Renal cortical epithelial cell (primary cell): ENCODE results near the gene RRM2. TPM values are rescaled to one million over a fixed set of nuclear protein-coding genes. Genes with fewer than 3 reads are reported as not detected.

Experiments used
- DNase-seq: peaks from one replicate; pipeline ENCODE4 v3.0.0-alpha.2; 2011; ENCODE audit warnings: low read depth
- total RNA-seq: library from RNA; depleted of rRNA; stranded (reverse); fragments of >200 nt; gene quantifications from 2 replicates; pipeline ENCODE4 v1.2.3, GENCODE V29; 2014

The RRM2 gene
- 3.4 and 17.9 TPM in 2 replicates for total RNA-seq

DNA sequence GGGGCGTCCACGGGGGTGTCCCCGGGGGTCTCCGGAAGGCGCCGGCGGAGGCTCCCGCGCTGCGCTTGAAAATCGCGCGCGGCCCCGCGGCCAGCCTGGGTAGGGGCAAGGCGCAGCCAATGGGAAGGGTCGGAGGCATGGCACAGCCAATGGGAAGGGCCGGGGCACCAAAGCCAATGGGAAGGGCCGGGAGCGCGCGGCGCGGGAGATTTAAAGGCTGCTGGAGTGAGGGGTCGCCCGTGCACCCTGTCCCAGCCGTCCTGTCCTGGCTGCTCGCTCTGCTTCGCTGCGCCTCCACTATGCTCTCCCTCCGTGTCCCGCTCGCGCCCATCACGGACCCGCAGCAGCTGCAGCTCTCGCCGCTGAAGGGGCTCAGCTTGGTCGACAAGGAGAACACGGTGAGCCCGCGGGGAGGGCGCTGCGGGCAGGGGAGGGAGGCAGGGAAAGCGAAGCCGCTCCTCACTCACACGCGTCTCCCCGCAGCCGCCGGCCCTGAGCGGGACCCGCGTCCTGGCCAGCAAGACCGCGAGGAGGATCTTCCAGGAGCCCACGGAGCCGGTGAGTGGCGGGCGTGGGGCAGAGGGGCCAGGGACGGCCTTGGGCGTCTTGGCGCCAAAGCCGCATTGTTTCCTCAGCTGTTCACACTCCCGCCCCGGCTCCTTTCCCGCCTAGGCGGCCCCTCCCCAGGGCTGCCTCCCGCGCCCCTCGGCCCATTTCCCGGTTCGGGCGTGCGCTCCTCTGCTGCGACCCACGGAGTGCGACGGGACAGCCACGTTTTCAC lies at the start of gene RRM2:
Gene RRM2 (plus strand): TSS at position 240 of the 781 bp plus-strand sequence. CDS start 60 bp downstream, at position 300.
- peak; percentile 80 for DNase-seq

DNA sequence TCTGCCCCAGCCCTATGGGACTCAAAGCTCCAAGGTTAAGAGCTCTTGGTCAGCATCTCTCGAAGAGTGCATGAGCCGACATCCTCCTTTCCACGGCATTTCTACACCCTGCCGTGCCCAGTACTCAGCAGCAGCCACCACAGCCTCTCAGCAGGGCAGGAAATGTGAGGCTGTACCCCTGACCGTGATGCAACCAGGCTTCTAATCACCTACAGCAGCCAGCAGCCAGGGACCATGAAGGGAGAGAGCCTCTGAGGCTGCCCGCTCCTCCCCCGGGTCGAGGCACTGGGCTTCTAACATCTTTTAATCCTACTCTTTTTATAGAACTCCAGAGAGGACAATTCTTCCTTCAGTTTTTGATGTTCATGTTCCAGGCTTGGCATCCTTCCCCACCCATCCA lies 48.8 kb upstream of the RRM2 start:
- DNase-seq = no peak

DNA sequence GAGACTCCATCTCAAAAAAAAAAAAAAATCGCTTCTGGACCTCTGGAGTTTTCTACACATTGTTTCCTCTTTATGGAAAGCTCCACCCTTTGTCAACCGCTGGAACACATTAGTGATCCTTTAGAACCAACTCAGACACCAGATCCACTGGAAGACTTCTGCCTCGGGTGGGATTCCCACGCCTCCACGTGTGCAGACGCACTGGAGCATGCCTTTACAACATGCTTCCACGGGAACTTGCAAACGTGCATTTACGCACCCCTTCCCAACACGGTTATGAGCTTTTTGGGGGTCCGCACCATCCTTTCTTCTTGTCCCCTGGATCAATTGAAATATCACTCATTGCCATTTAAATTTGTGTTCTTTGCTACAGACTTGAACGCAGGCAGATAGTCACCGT lies 47.4 kb upstream of the RRM2 start:
- no peak for DNase-seq

DNA sequence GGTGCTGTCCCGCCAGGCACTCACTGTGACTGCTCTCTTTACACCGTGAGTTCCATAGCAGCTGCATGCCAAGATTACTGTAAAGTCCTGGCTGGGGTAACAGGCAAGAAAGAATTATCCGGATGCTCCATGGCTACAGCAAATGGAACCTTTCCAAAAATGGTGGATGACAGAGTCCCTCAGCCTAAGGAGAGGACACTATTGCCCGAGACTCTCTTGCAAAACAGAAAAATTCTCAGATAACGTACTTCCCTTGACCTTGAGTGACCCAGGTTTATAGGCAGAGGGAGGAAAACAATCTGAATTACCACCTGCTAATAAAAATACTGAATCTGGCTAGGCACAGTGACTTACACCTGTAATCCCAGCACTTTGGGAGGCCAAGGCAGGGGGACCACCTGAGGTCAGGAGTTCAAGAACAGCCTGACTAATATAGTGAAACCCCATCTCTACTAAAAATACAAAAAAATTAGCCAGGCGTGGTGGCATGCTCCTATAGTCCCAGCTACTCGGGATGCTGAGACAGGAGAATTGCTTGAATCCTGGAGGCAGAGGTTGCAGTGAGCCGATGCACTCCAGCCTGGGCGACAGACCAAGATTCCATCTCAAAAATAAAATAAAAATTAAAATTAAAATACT lies 46.8 kb upstream of the RRM2 start:
- no peak for DNase-seq

DNA sequence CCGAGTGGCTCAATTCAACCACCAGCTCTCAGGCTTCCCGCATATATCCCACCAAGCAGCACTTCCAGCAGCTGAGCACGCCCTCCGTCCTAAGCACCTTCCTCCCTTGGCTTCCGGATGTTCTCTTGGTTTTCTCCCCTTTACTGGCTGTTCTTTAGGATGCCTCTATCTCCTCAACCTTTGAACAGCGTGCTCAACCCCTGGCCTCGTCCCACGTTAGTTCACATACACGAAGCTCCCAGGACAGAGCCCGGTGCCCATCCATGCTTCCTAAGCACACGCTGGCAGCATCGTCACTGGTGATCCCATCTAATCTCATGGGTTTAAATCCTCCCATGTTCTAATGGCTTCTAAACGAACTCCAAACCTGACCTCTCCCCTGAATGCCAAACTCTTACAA lies 46.0 kb upstream of the RRM2 start:
- DNase-seq = no peak

DNA sequence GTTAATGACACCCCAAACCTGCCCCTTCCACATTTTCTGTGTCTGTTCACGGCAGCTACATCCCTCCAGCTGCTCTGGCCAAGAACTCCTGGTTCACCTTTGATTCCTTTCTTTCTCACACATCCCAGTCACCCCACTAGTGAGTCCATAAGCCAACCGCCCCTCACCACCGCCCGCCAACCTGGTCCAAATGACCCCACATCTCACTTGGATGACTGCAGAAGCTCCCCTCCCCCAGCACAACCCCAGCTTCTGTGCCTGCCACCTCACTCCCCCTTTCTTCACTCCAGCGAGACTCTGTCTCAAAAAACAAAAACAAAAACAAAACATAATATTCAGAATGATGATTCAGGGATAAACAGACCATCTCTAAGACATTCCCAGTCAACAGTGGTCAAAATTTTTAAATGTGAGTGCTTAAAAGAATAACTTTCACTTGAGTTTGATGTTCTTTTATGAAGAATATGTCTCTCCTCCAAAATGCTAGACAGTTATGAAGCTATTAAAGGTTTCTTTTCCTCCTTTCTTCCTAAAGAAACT lies 45.5 kb upstream of the RRM2 start:
- no peak for DNase-seq

DNA sequence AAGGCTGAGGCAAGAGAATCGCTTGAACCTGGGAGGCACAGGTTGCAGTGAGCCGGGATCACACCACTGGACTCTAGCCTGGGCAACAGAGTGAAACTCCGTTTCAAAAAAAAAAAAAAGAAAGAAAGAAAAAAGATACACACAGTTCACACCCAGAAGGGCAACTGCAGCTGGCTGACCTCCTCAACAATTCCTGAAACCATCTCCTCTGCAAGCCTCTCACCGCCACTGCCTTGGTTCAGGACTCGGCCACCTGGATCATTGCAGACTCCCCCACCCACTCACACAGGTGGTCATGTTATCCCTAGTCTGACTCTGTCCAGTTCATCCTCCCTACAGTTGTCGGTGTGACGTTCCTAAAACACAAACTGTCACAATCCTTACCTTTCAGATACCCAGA lies 44.5 kb upstream of the RRM2 start:
- no peak for DNase-seq

DNA sequence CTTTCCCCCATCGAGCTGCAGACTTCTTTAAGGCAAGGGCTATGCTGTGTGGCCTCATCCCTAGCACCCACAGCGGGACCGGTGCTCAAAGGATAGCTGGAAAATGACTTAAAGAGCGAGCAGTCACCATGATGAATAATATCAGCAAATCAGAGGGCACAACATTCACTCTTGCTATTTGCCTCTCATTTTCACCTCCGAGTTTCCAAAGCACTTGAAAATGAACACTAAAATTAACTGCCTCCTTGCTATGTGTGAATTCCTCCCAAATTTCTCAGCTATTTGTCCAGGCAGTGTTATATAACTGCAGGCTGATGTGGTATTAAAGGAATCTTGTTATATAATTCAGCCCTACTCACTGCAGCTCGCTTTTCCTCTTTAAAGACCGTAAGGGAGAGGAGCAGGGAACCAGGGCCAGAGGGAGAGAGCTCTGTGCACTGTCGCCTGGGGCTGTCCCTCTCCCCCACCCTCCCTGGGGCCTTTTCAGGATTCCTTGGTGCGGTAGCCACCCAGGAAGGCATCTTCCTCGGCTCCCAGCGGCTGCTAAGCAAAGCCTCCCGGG lies 43.8 kb upstream of the RRM2 start:
- DNase-seq = no peak

DNA sequence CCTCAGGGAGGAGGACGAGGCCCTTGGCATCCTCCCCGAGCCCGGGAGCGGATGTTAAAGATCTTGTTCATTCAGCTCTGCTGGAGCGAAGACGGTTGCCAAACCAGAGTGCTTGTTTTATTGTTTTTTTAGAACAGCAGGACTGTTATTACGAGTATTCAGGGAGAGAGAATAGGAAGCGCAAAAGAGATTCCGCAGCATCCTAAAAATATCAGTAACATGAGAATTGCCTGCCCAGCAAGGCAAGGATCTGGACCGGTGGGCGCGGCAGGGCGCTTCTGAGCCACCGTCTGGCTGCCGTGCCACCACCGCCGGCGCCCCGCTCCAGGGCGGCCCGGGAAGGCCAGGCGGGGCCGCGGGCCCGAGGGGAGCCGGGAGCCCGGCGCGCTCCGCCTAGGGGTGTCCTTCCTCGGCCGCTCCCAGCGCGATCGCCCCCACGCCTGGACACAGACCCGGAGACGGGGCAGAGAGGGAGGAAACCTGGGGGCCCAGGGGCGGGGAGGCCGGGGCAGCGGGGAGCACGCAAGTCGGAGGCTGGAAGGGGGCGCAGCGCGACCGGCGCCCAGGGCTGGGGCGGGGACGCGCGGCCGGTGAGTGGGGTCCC lies 43.2 kb upstream of the RRM2 start:
- peak; percentile 55 for DNase-seq

DNA sequence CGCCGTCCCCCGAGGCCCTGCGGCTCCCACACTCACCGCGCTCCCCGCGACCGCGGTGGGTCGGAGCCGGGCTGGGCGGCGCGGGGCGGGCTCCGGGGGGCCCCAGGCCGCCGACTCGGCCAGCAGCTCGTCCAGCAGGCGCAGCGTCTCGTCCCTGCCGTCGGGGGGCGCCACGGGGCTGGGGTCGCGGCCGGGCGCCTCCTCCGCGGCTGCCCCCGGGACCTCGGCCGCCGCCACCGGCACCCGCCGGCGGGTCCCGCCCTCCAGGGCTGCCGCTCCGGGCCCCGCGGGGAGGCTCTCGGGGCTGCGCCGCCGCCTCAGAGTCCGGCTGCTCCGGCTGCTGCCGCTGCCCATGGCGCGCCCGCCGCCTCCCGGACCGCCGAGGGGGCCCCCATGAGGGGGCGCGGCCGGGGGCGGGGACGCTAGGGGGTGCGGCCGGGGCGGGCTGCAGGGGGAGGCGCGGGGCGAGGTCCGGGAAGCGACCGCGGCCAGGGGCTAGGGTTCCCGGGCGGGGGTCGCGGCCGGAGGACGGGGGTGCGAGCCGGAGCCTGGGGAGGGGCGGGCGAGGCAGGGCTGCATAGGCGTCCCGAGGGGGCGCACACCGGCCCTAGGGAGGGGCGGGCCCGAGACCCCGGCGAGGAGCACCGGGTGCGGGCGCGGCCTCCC lies 42.5 kb upstream of the RRM2 start, which contains the start of gene CYS1:
Gene CYS1 (minus strand): TSS at position 542 of the 666 bp plus-strand sequence. CDS start 188 bp downstream, at position 354.
- no peak for DNase-seq

DNA sequence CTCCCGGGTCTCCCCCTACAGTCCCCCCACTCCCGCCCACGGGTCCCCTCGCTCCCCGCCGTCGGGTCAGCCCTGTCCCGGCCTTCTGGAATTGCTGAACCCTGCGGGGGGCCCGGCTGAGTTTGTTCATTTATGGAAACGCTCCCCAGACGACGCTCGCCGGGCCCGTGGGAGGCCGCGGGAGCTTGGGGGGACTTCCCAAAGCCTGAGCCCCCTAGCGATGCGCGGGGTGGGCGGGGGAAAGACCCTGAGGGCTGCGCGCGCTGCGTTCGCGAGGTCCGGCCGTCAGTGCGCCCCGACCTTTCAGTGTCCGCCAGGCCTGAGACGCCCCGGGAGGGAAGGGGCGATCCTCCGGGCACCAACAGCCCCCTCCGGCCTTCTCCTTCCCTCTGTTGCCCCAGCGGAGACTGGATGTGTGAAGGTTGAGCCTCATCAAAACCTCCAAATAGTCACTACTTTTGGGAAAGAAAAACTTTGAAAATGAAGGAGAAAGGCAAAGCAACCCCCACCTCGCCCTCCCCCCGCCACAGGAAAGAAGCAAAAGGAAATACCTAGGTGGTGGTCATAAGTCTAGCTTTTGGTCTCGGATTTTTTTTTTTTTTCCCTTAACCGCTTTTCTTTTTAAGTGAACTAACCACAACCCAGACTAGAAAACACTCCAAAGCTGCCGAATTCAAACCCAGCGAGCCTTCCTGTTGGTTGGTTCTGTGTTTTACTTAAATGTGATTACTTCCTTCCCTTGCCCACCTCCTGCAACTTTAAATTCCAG lies 41.8 kb upstream of the RRM2 start:
- peak; percentile 76 for DNase-seq

DNA sequence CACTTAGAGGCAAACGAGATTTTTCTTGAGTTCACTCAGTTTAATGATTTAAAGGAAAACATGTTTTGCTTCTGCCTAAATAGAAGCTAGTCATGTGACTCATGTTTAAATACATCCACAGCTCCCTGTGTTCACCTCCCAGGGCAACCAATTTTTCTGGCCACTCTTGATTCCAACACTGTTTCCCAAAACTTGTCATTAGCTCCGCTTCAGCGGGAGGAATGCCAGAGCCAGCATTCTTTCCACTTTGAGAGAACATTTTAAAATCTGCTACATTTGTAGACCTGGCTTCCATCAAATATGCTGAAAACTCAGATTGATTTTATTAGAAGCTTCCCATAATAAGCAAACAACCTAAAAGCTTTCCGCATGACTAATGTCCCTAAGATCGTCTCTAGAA lies 39.5 kb upstream of the RRM2 start:
- peak; percentile 91 for DNase-seq

DNA sequence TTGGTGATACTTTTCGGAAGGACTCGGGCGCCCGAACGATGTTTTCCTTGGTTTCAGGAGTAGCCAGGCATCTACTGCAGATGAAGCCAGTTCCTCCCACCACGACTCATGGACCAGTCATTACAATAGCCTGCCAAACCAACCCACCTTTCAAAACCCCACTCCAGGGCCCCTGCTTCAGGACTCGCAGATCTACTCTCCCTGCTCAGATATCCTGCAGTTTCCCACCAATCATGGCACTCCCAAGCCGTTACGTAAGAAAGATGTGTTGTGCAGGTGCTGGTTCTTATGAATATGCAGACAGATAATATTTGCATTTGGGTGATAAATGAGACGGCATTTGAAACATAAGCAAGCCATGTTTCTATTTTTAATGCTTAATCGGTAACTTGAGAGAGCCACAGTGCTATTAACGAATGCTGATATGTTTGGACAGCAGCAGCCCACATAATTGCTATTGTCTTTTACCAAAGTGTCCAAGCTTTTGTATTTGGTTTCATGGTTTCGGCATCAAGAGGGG lies 38.8 kb upstream of the RRM2 start:
- DNase-seq = peak; percentile 81

DNA sequence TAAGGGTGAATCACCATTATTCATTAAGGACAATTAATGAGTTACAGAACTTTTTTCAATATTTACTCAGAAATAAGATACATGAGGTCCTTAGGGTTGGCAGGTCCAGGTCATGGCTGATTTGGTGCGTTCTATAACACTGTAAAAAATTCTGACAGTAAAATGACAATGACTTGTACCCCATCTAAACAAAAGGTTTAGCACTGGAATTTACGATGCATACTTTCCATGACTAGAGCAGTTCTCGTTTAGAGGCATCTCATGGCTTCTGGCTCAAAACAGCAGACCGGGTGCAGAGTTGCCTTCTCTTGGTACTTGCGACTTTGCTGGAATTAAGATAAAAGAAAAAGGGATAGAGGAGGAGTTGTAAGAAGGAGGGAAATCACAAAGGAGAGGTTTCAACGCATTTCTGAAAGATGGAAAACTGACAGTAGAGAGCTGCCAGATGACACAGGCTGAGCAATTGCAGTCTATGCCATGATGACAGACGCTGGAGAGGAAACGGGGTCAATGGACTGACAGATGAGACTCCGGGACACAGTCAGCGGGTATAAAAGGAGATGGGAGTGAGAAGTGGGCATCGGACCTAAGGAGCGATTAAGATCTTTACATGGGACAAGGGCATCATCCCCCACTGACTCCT lies 38.2 kb upstream of the RRM2 start:
- peak; percentile 37 for DNase-seq

DNA sequence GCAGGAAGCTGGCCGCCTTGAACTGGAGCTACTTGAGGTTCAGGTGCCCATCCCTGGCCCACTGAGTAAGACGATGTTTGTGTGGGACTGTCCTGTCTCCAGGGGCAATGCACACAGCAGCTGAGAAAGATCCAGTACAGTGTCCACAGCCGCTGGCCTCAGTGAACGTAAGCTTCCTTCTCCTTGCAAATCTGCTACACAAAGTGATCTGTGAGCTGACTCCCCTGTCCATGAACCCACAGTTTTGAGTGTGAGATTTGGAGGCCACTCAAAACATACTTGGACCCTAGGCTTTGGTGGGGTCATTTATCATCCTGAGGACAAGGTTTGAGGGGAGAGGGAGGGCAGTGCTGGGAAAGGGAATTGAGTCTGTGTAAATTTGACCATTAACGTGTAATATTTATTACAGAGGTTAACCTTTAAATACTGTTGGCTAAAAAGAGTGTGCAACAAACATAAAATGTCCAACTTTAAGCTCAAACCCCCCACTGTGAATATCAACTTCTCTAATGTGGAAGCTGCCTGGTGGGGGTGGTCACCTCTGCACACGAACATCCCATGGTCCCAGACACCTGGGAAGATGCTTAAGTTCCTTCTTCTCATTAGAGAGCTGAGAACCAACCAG lies 37.4 kb upstream of the RRM2 start:
- peak; percentile 48 for DNase-seq

DNA sequence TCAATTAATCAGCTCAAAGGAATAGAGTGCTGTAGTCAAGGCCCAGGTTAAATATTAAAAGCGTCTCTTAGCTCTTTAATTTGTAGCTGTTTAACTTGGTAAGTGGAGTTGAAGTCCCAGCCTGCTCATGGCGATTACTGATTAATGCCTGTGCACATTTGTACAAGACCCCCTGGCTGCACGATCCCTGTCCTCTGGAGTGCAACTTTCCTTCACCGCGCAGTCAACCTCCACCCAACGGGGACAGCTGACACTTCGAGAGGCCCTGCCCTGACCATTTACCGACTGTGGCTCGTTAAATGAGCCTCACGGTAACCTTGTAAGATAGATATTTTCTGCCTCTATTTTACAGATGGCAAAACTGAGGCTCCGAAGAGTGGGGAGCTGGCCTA lies 36.9 kb upstream of the RRM2 start:
- DNase-seq = peak; percentile 97

DNA sequence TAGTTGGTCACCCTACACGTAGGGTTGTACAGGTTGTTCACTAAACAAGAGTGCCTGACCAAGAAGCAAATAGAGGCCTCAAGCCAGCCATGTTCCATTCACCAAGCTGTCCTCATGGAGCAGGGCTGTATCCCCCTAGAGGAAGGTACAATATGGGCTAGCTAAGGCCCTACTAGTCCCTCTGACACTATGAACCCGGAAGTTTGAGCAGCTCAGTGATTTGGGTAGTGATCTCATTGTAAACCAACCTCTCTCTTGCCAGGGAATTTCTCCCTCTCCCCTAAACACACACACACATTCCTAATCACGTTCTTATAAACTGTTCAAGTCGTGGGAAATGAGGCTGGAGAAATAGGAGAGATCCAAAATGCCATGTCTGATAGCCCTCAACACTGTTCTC lies 35.6 kb upstream of the RRM2 start:
- peak; percentile 90 for DNase-seq

DNA sequence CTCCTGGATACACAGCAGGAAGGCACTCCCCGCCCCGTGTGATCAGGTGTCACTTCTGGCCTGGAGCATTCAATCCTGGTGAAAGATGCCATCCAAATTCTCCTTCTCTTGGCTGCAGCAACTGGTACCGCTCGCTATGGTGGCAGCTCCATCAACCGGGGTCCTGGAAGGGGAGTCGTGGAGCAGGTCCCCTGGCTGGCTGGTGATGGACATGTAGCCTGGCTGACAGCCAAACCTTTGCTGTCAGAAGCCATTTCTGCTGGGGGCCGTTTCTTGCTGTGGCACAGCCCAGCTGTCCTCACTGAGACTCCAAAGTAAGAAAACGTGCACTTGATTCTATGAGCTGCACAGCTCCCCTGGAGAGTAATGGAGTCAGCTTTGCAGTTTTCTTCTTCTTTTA lies 35.2 kb upstream of the RRM2 start:
- DNase-seq = no peak

DNA sequence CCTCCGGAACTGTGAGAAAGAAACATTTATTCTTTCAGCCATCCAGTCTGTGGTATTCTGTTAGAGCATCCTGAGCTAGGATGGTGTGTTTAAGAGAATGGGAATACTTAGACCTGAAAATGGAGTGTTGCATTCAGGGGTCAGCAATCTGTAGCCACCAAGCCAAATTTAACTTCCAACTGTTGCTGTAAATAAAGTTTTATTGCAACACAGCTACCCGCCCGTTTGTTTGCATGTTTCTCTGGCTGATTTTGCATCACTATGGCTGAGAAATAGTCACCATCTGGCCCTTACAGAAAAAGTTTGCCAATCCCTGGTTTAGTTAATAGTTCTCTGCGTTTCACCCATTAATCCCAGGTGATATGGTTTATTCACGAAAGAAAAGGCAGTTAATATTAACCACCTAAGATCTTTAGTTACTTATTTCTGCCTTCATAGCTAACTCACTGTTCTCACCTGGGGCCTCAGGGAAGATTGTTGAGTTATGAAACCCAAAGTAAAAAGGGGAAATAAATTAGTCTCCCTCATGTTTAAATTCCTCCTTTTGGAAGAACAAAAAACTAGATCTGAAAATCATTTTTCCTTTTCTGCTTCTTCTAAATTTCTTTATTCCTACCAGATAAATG lies 32.9 kb upstream of the RRM2 start:
- peak; percentile 96 for DNase-seq
